ENCODE measurements around the gene BBS2. TPM values are rescaled to one million over a fixed set of nuclear protein-coding genes. Genes with fewer than 3 reads are reported as not detected.
A peak's percentile ranks its signal among the peaks of the same experiment; 100 is the strongest.

Gene BBS2
- total RNA-seq, 1 experiment from 2014 or later: 36.4 TPM

DNA sequence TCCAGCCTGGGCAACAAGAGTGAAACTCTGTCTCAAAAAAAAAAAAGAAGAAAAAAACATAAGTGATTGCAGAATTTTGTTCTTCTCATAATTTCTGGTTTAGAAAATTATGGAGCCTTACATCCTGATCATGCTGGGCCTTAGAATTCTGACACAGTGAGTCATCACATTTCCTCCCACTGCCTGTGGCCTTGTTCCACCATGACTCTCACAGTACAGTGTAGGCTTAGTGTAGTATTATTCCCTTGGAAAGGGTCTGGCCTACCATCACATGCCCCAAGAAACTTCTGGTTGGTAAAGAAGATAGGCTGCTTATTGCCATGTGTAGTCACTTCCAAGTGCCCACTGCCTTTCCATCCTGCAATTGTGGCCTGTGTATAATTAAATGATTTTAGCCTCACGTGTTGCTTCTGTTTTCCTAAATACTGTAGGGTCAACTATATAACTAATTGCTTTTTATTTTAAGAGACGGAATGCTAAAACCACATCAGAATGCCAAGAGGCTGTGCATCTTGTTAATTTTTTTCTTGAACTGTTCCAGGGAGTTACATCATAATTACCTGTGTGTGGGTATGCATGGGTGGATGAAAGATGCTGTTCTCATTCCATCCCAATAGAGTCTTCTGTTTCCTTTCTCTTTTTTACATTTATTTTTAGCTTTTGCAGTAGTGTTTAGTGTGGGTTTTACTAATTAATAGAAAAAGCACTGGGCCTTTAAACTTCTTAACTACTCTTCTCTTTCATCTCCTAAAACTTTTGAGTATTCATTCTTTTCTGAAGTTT lies 42.5 kb downstream of the BBS2 start:
- H3K36me3 Mint-ChIP-seq (ENCODE audit: insufficient read depth, unreplicated experiment): peaks cover 47% of the 10 kb centered on the region
- TF ChIP-seq, protein P1, sequence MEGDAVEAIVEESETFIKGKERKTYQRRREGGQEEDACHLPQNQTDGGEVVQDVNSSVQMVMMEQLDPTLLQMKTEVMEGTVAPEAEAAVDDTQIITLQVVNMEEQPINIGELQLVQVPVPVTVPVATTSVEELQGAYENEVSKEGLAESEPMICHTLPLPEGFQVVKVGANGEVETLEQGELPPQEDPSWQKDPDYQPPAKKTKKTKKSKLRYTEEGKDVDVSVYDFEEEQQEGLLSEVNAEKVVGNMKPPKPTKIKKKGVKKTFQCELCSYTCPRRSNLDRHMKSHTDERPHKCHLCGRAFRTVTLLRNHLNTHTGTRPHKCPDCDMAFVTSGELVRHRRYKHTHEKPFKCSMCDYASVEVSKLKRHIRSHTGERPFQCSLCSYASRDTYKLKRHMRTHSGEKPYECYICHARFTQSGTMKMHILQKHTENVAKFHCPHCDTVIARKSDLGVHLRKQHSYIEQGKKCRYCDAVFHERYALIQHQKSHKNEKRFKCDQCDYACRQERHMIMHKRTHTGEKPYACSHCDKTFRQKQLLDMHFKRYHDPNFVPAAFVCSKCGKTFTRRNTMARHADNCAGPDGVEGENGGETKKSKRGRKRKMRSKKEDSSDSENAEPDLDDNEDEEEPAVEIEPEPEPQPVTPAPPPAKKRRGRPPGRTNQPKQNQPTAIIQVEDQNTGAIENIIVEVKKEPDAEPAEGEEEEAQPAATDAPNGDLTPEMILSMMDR (IDR thresholded peaks at IDR 0.05; ENCODE audit: unreplicated experiment): no peak
- no peaks in the 10 kb centered on the region for H3K4me1 Mint-ChIP-seq (ENCODE audit: low read depth, unreplicated experiment)
- DNase-seq: no peak
- H3K4me3 Mint-ChIP-seq (ENCODE audit: low read depth, unreplicated experiment): no peak overlapping the region
- intact Hi-C loops (cut with micrococcal nuclease; ENCODE audit: unreplicated experiment): no loop called here
- H3K27ac Mint-ChIP-seq (ENCODE audit: unreplicated experiment): no peak overlapping the region
- TSS peak; percentile 50 for BruUV-seq (replicated peaks)
- CTCF ChIA-PET: no interaction called here
- H3K27me3 Mint-ChIP-seq (ENCODE audit: unreplicated experiment): no peaks in the 10 kb centered on the region
- H3K9me3 Mint-ChIP-seq (ENCODE audit: low read depth, unreplicated experiment): no peaks in the 10 kb centered on the region

DNA sequence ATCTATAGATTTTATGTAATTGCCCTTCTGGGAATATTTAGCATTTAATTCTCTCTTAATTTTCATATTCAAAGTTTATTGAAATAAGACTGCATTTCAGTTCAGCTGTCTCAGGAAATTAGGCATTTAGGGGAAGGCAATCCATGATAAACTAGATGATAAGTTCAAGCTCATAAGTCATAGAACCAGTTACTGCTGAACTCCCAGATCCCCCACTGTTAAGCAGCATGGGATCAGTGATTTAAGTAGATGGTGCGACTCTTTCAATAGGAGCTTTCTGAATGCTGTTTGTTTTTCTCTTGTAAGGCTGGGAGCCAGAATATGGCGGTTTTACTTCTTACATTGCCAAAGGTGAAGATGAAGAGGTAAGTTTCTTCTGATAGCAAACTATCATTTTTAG lies 44.6 kb downstream of the BBS2 start:
- Mint-ChIP-seq H3K27ac (ENCODE audit: unreplicated experiment) (no peak overlapping the region), H3K9me3 (ENCODE audit: low read depth, unreplicated experiment) (no peaks in the 10 kb centered on the region), H3K4me3 (ENCODE audit: low read depth, unreplicated experiment) (no peak overlapping the region), H3K27me3 (ENCODE audit: unreplicated experiment) (no peaks in the 10 kb centered on the region), H3K36me3 (ENCODE audit: insufficient read depth, unreplicated experiment) (peaks cover 67% of the 10 kb centered on the region), H3K4me1 (ENCODE audit: low read depth, unreplicated experiment) (no peaks in the 10 kb centered on the region)
- no TSS peak for BruUV-seq (replicated peaks)
- CTCF ChIA-PET: interaction anchor here (0.9 kb wide), 1 partner anchor 28 kb away, joined by 3 read pairs; no protein-coding TSS in a partner anchor
- DNase-seq: no peak
- intact Hi-C loops (cut with micrococcal nuclease; ENCODE audit: unreplicated experiment): no loop called here
- TF ChIP-seq, protein P1 (IDR thresholded peaks at IDR 0.05; ENCODE audit: unreplicated experiment): no peak

DNA sequence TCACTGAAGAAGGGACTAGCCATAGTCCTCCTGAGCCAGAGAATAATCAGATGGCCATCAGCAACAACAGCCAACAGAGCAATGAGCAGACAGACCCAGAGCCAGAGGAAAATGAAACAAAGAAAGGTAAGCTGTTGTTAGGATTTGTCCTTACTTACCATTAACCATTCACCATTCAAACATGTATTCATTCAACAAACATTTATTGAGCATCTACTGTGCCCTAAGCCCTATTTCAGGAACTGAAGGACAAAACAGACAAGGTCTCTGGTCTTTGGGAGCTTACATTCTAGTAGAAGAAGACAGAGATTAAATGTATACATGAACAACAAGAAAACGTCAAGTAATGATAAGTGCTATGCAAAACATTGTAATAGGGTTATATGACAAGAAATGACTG lies 49.2 kb downstream of the BBS2 start:
- no TSS peak for BruUV-seq (replicated peaks)
- H3K9me3 Mint-ChIP-seq (ENCODE audit: low read depth, unreplicated experiment): no peaks in the 10 kb centered on the region
- TF ChIP-seq, protein P1 (IDR thresholded peaks at IDR 0.05; ENCODE audit: unreplicated experiment): no peak
- H3K27ac Mint-ChIP-seq (ENCODE audit: unreplicated experiment): peak overlapping the region; percentile 45
- CTCF ChIA-PET: interaction anchor here (0.8 kb wide), 1 partner anchor 1488 kb away, joined by 3 read pairs; no protein-coding TSS in a partner anchor
- peaks cover 7% of the 10 kb centered on the region for H3K4me1 Mint-ChIP-seq (ENCODE audit: low read depth, unreplicated experiment)
- peaks cover 60% of the 10 kb centered on the region for H3K36me3 Mint-ChIP-seq (ENCODE audit: insufficient read depth, unreplicated experiment)
- intact Hi-C loops (cut with micrococcal nuclease; ENCODE audit: unreplicated experiment): no loop called here
- no peak overlapping the region for H3K4me3 Mint-ChIP-seq (ENCODE audit: low read depth, unreplicated experiment)
- H3K27me3 Mint-ChIP-seq (ENCODE audit: unreplicated experiment): no peaks in the 10 kb centered on the region
- DNase-seq: no peak

DNA sequence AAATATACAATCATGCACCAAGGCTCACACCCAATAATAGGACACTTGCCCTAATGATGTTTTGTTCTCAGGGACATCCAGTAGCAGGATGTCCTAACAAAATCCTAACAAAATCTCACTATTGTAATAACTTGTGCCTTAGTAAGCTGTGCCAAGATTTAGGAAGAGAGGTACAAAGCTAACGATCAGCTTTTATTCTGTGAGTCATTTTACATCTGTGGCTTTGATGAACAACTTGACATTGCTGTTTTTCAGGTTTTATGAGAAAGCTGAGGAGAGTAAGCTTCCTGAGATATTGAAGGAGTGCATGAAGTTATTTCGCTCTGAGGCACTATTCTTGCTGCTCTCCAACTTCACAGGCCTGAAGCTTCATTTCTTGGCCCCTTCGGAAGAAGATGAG lies 49.6 kb downstream of the BBS2 start:
- DNase-seq: no peak
- TF ChIP-seq, protein P1 (IDR thresholded peaks at IDR 0.05; ENCODE audit: unreplicated experiment): no peak
- CTCF ChIA-PET: interaction anchor here (0.8 kb wide), 1 partner anchor 1489 kb away, joined by 3 read pairs; no protein-coding TSS in a partner anchor
- peaks cover 64% of the 10 kb centered on the region for H3K36me3 Mint-ChIP-seq (ENCODE audit: insufficient read depth, unreplicated experiment)
- intact Hi-C loops (cut with micrococcal nuclease; ENCODE audit: unreplicated experiment): no loop called here
- no peaks in the 10 kb centered on the region for H3K9me3 Mint-ChIP-seq (ENCODE audit: low read depth, unreplicated experiment)
- H3K27me3 Mint-ChIP-seq (ENCODE audit: unreplicated experiment): no peaks in the 10 kb centered on the region
- BruUV-seq (replicated peaks): no TSS peak
- H3K4me3 Mint-ChIP-seq (ENCODE audit: low read depth, unreplicated experiment): no peak overlapping the region
- H3K27ac Mint-ChIP-seq (ENCODE audit: unreplicated experiment): peak overlapping the region; percentile 45
- peaks cover 7% of the 10 kb centered on the region for H3K4me1 Mint-ChIP-seq (ENCODE audit: low read depth, unreplicated experiment)
